Mesenchymal stem cell (in vitro differentiated cells and primary cell): ENCODE measurements around the gene SYNGR3.
A peak's percentile ranks its signal among the peaks of the same experiment; 100 is the strongest.

Experiments used
- DNase-seq: peaks from one replicate; pipeline ENCODE4 v3.0.0-alpha.2; 2013
- H2AFZ ChIP-seq: one replicate; pipeline ENCODE4 v1.6.1; 2013; ENCODE audit warnings: low read depth, mild to moderate bottlenecking, control low read depth, inconsistent platforms, low read length, moderate library complexity
- H2AK5ac ChIP-seq: 2 replicates; pipeline ENCODE4 v1.6.1; 2013; ENCODE audit warnings: low read length, moderate library complexity, mild to moderate bottlenecking, inconsistent platforms; ENCODE audit not compliant: severe bottlenecking
- H2BK120ac ChIP-seq: one replicate; pipeline ENCODE4 v1.6.1; 2013; ENCODE audit warnings: low read depth, mild to moderate bottlenecking, inconsistent platforms, low read length, moderate library complexity
- H2BK12ac ChIP-seq, 2 experiments: one replicate each; pipeline ENCODE4 v1.6.1; 2013; ENCODE audit warnings: inconsistent platforms in 2 of 2, low read length in 2 of 2, mild to moderate bottlenecking in 2 of 2, moderate library complexity in 2 of 2, control low read depth in 1 of 2
- H2BK15ac ChIP-seq: one replicate; pipeline ENCODE4 v1.6.1; 2013; ENCODE audit warnings: mild to moderate bottlenecking, low read depth, inconsistent platforms; ENCODE audit not compliant: poor library complexity, severe bottlenecking
- H2BK5ac ChIP-seq: 2 replicates; pipeline ENCODE4 v1.6.1; 2013; ENCODE audit warnings: low read depth, mild to moderate bottlenecking, low read length, control low read depth, inconsistent platforms; ENCODE audit not compliant: poor library complexity, severe bottlenecking
- H3K14ac ChIP-seq, 2 experiments: one replicate each; pipeline ENCODE4 v1.6.1; 2013; ENCODE audit warnings: inconsistent platforms in 2 of 2, low read length in 2 of 2, control low read depth in 1 of 2, mild to moderate bottlenecking in 1 of 2, moderate library complexity in 1 of 2
- H3K18ac ChIP-seq, 2 experiments: one replicate each; pipeline ENCODE4 v1.6.1; 2013; ENCODE audit warnings: inconsistent platforms in 2 of 2, low read length in 2 of 2, control low read depth in 1 of 2, low read depth in 1 of 2, mild to moderate bottlenecking in 1 of 2
- H3K23ac ChIP-seq, 2 experiments: one replicate each; pipeline ENCODE4 v1.6.1; 2013; ENCODE audit warnings: inconsistent platforms in 2 of 2, low read length in 2 of 2, mild to moderate bottlenecking in 2 of 2, moderate library complexity in 2 of 2, control low read depth in 1 of 2
- H3K27ac ChIP-seq: 2 replicates; pipeline ENCODE4 v1.5.1; 2013; ENCODE audit warnings: mild to moderate bottlenecking, moderate library complexity, low read length, control low read depth, inconsistent platforms; ENCODE audit not compliant: poor library complexity, severe bottlenecking
- H3K27me3 ChIP-seq, 2 experiments: 2 replicates each; pipeline versions ENCODE4 v1.6.1 to v1.7.0; 2013; ENCODE audit warnings: low read length in 2 of 2, mild to moderate bottlenecking in 2 of 2, moderate library complexity in 2 of 2, control low read depth in 1 of 2, inconsistent platforms in 1 of 2; ENCODE audit not compliant: control insufficient read depth in 1 of 2, insufficient read depth in 1 of 2
- H3K36me3 ChIP-seq, 2 experiments: 2 replicates each; pipeline versions ENCODE4 v1.6.1 to v1.7.0; 2013; ENCODE audit warnings: low read length in 2 of 2, control low read depth in 1 of 2, inconsistent platforms in 1 of 2, low read depth in 1 of 2, mild to moderate bottlenecking in 1 of 2; ENCODE audit not compliant: insufficient read depth in 2 of 2, control insufficient read depth in 1 of 2
- H3K4ac ChIP-seq, 2 experiments: one replicate each; pipeline ENCODE4 v1.6.1; 2013; ENCODE audit warnings: inconsistent platforms in 2 of 2, low read length in 2 of 2, mild to moderate bottlenecking in 2 of 2, moderate library complexity in 2 of 2, control low read depth in 1 of 2, low read depth in 1 of 2
- H3K4me1 ChIP-seq: 2 replicates; pipeline ENCODE4 v1.6.1; 2013; ENCODE audit warnings: low read depth, low read length, control low read depth; ENCODE audit not compliant: control insufficient read depth, insufficient read depth
- H3K4me2 ChIP-seq: 2 replicates; pipeline ENCODE4 v1.6.1; 2013; ENCODE audit warnings: low read length, mild to moderate bottlenecking, inconsistent platforms; ENCODE audit not compliant: poor library complexity, severe bottlenecking
- H3K4me3 ChIP-seq, 2 experiments: 2 replicates each; pipeline versions ENCODE4 v1.5.1 to v1.7.0; 2013; ENCODE audit warnings: low read length in 2 of 2, mild to moderate bottlenecking in 2 of 2, control low read depth in 1 of 2, low read depth in 1 of 2; ENCODE audit not compliant: insufficient read depth in 1 of 2
- H3K79me1 ChIP-seq: replicated peaks from 2 replicates; pipeline ENCODE4 v1.6.1; 2013; ENCODE audit warnings: mild to moderate bottlenecking, control low read depth, low read length, inconsistent platforms; ENCODE audit not compliant: poor library complexity, severe bottlenecking
- H3K9ac ChIP-seq: 2 replicates; pipeline ENCODE4 v1.7.0; 2013; ENCODE audit warnings: mild to moderate bottlenecking, low read length, moderate library complexity
- H3K9me3 ChIP-seq: 2 replicates; pipeline ENCODE4 v1.7.0; 2013; ENCODE audit warnings: mild to moderate bottlenecking, low read length; ENCODE audit not compliant: control insufficient read depth
- H4K8ac ChIP-seq: one replicate; pipeline ENCODE4 v1.6.1; 2013; ENCODE audit warnings: inconsistent platforms, mild to moderate bottlenecking, low read length, moderate library complexity
- H4K91ac ChIP-seq: one replicate; pipeline ENCODE4 v1.6.1; 2013; ENCODE audit warnings: mild to moderate bottlenecking, low read length, inconsistent platforms
- WGBS: methylation state at CpG from one replicate; pipeline ENCODE4 v1.1.7; 2013; ENCODE audit warnings: mixed read lengths; 5-methylcytosine and 5-hydroxymethylcytosine counted together

Gene SYNGR3

DNA sequence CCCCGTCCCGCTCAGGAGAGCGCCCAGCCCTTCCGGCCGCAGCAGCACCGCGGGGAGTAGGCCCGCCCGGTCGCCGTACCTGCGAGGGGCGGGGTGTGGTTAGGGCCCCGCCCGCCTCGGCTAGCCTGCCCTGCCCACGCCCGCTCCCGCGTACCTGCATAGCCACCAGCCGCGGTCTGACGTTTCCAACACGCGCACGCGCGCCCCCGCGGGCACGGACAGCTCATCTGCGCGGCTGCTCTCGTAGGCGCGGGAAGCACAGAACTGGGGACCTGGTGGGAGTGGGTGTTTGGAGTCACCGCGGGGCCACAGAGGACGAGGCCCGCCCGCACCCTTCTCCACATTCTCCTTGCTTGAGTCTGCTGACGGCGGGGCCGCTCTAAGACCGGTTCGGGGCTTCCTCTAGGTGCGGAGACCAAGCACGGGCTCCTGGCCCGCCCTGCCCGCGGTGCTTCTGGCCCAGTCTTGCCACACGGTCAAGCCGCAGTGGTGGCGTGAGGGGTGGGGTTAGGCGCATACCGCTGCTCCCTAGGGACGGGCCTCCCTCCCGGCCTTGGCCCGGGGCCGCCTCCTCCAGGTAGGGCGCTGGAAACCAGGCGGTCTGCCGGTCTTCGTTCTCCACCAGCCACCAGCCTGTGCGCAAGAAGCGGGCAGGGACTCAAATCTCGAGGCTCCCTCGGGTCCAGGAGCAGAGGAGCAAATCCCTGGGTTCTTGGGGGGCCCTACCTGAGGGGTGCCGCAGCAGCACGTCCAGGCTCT, 10.3 kb upstream of the SYNGR3 start:
- H2BK12ac ChIP-seq, result no peak overlapping the region

GRCh38 chr16:1980030-1980769, 9.6 kb upstream of the SYNGR3 start:
- DNase-seq, result no peak
- no peak overlapping the region for H2BK120ac ChIP-seq
- H3K4me2 ChIP-seq, result no peak overlapping the region
- H3K14ac ChIP-seq, result no peak overlapping the region
- peaks cover 7% of the 10 kb centered on the region for H3K79me1 ChIP-seq
- no peak overlapping the region for H2AK5ac ChIP-seq
- H2BK12ac ChIP-seq, result no peak overlapping the region
- H4K8ac ChIP-seq, result no peak overlapping the region
- no peak overlapping the region for H2BK15ac ChIP-seq
- H3K4me3 ChIP-seq, result peak overlapping the region in 1 of 2 experiments; percentile 4
- H4K91ac ChIP-seq, result no peak overlapping the region
- 20% methylated on average over 41 of the region's 53 CpGs for WGBS
- H2BK5ac ChIP-seq, result no peak overlapping the region
- H3K36me3 ChIP-seq, result peaks cover 34 to 51% of the 10 kb centered on the region in 2 experiments
- no peak overlapping the region for H3K23ac ChIP-seq
- H2AFZ ChIP-seq, result no peak overlapping the region
- H3K27ac ChIP-seq, result no peak overlapping the region
- H3K27me3 ChIP-seq, result peaks cover 35 to 41% of the 10 kb centered on the region in 2 experiments
- H3K4ac ChIP-seq, result no peak overlapping the region
- H3K18ac ChIP-seq, result no peak overlapping the region
- H3K4me1 ChIP-seq, result peaks cover 28% of the 10 kb centered on the region
- H3K9ac ChIP-seq, result no peak overlapping the region
- H3K9me3 ChIP-seq, result no peaks in the 10 kb centered on the region

More for the DNA sequence above, 10.3 kb upstream of the SYNGR3 start:
- Histone ChIP-seq H2AFZ (no peak overlapping the region), H4K91ac (no peak overlapping the region), H3K14ac (no peak overlapping the region), H2AK5ac (no peak overlapping the region), H3K18ac (no peak overlapping the region), H3K4me3 (no peak overlapping the region), H3K4me2 (no peak overlapping the region), H3K27ac (no peak overlapping the region), H3K4me1 (peaks cover 28% of the 10 kb centered on the region), H3K4ac (no peak overlapping the region), H3K9ac (no peak overlapping the region), H3K27me3 (peaks cover 35 to 41% of the 10 kb centered on the region in 2 experiments), H3K36me3 (peaks cover 41 to 58% of the 10 kb centered on the region in 2 experiments), H4K8ac (no peak overlapping the region), H2BK120ac (no peak overlapping the region), H3K23ac (peak overlapping the region; percentile 22 to 23), H3K79me1 (peaks cover 12% of the 10 kb centered on the region), H2BK15ac (peak overlapping the region; percentile 33), H2BK5ac (no peak overlapping the region), H3K9me3 (no peaks in the 10 kb centered on the region)
- whole genome bisulfite sequencing, result 16% methylated on average over 51 of the region's 70 CpGs
- no peak for DNase-seq

GRCh38 chr16:1980770-1981087, 9.0 kb upstream of the SYNGR3 start:
- Histone ChIP-seq H2AFZ (no peak overlapping the region), H2AK5ac (no peak overlapping the region), H3K79me1 (peaks cover 7% of the 10 kb centered on the region), H3K23ac (no peak overlapping the region), H4K91ac (no peak overlapping the region), H2BK12ac (no peak overlapping the region), H3K4me2 (no peak overlapping the region), H3K18ac (no peak overlapping the region), H3K14ac (no peak overlapping the region), H3K27ac (no peak overlapping the region), H3K4me1 (peaks cover 33% of the 10 kb centered on the region), H3K9me3 (no peaks in the 10 kb centered on the region), H4K8ac (no peak overlapping the region), H3K36me3 (peaks cover 32 to 51% of the 10 kb centered on the region in 2 experiments), H3K27me3 (peaks cover 35 to 41% of the 10 kb centered on the region in 2 experiments), H2BK120ac (no peak overlapping the region), H3K4me3 (peak overlapping the region in 1 of 2 experiments; percentile 4), H3K9ac (no peak overlapping the region), H2BK15ac (no peak overlapping the region), H3K4ac (no peak overlapping the region), H2BK5ac (no peak overlapping the region)
- no peak for DNase-seq
- 69% methylated on average over 16 of the region's 16 CpGs for WGBS

DNA sequence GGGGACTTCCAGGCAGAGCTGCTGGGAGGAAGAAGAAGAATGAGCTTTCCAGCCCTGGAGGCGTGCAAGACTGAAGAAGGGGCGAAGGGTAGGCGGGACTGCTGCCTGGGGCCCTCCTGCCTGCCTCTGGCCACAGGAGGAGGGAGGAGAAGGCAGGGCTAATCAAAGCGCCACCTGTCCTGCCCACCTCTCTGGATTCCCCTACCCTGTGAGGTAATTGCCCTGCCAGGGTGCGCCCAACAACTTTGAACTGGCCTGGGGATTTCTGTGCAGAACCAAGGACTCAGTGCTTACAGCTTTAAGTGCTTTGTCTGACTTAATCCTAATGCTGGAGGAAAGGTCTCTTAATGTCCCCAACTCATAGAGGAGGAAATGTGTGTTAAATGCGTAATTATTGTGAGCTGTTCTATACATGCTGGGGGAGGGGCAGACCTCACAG, 8.4 kb upstream of the SYNGR3 start, which contains the start of gene NOXO1:
Gene NOXO1, minus strand, starts transcription at position 72 of the 439 bp plus-strand sequence. CDS start 290 bp downstream, outside the sequence.
- Histone ChIP-seq H4K91ac (no peak within 1 kb of the TSS), H2BK5ac (no peak within 1 kb of the TSS), H2BK15ac (no peak within 1 kb of the TSS), H3K4ac (no peak within 1 kb of the TSS), H3K4me3 (peak within 1 kb of the TSS in 1 of 2 experiments; percentile 4), H3K18ac (no peak within 1 kb of the TSS), H2BK120ac (no peak within 1 kb of the TSS), H3K9me3 (no peaks in the 10 kb centered on the region), H4K8ac (no peak within 1 kb of the TSS), H2BK12ac (no peak within 1 kb of the TSS), H3K14ac (no peak within 1 kb of the TSS), H3K27ac (no peak within 1 kb of the TSS), H3K9ac (no peak within 1 kb of the TSS), H3K27me3 (peaks cover 35 to 41% of the 10 kb centered on the region in 2 experiments), H2AFZ (no peak within 1 kb of the TSS), H2AK5ac (no peak within 1 kb of the TSS), H3K4me2 (no peak within 1 kb of the TSS), H3K79me1 (peaks cover 14% of the 10 kb centered on the region), H3K36me3 (peaks cover 32 to 51% of the 10 kb centered on the region in 2 experiments), H3K23ac (no peak within 1 kb of the TSS), H3K4me1 (peaks cover 35% of the 10 kb centered on the region)
- WGBS, result 43% methylated on average over 6 of the region's 6 CpGs
- no peak for DNase-seq
